ENCODE results near the gene BAK1. TPM values are rescaled to one million over a fixed set of nuclear protein-coding genes. Genes with fewer than 3 reads are reported as not detected.
"Not testable (repeated sequence)": the region's sequence is repeated elsewhere in the genome, so short reads cannot be mapped to it uniquely, and the experiment has no call there.

The BAK1 gene
- polyA plus RNA-seq, 1 donor from 2014 or later = 15.4 TPM

DNA sequence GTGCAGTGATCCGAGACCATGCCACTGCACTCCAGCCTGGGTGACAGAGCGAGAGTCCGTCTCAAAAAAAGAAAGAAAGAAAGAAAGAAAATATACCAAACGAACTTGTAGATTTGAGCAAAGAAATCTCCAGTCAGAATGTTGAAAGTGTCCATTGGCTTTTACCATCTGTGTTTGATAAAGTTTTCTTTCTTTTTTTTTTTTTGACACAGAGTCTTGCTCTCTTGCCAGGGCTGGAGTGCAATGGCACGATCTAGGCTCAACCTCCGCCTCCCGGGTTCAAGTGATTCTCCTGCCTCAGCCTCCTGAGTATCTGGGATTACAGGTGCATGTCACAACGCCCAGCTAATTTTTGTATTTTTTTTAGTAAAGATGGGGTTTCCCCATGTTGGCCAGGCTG is 21.3 kb downstream of the BAK1 start:
- TF ChIP-seq CTCF (IDR thresholded peaks at IDR 0.05; ENCODE audit: poor library complexity, severe bottlenecking) = no peak
- TF ChIP-seq POLR2AphosphoS5 (IDR thresholded peaks at IDR 0.05) = no peak
- TF ChIP-seq EP300 (conservative IDR thresholded peaks at IDR 0.05; ENCODE audit: poor library complexity, severe bottlenecking) = no peak
- no peak for TF ChIP-seq MXI1 (conservative IDR thresholded peaks at IDR 0.05; ENCODE audit: poor library complexity, severe bottlenecking)

GRCh38 chr6:33557376-33557775 is 22.7 kb downstream of the BAK1 start:
- no peaks in the 10 kb centered on the region for H3K36me3 ChIP-seq (ENCODE audit: insufficient read depth, low read length)
- H3K4me3 ChIP-seq (ENCODE audit: low read length) = no peak overlapping the region
- no peak for TF ChIP-seq MXI1 (conservative IDR thresholded peaks at IDR 0.05; ENCODE audit: poor library complexity, severe bottlenecking)
- no peak for TF ChIP-seq TAF1 (IDR thresholded peaks at IDR 0.05; ENCODE audit: low read depth)
- TF ChIP-seq, protein P1, sequence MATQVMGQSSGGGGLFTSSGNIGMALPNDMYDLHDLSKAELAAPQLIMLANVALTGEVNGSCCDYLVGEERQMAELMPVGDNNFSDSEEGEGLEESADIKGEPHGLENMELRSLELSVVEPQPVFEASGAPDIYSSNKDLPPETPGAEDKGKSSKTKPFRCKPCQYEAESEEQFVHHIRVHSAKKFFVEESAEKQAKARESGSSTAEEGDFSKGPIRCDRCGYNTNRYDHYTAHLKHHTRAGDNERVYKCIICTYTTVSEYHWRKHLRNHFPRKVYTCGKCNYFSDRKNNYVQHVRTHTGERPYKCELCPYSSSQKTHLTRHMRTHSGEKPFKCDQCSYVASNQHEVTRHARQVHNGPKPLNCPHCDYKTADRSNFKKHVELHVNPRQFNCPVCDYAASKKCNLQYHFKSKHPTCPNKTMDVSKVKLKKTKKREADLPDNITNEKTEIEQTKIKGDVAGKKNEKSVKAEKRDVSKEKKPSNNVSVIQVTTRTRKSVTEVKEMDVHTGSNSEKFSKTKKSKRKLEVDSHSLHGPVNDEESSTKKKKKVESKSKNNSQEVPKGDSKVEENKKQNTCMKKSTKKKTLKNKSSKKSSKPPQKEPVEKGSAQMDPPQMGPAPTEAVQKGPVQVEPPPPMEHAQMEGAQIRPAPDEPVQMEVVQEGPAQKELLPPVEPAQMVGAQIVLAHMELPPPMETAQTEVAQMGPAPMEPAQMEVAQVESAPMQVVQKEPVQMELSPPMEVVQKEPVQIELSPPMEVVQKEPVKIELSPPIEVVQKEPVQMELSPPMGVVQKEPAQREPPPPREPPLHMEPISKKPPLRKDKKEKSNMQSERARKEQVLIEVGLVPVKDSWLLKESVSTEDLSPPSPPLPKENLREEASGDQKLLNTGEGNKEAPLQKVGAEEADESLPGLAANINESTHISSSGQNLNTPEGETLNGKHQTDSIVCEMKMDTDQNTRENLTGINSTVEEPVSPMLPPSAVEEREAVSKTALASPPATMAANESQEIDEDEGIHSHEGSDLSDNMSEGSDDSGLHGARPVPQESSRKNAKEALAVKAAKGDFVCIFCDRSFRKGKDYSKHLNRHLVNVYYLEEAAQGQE (IDR thresholded peaks at IDR 0.05; ENCODE audit: borderline replicate concordance) = no peak
- no peak for TF ChIP-seq EZH2 (IDR thresholded peaks at IDR 0.05; ENCODE audit: borderline replicate concordance, insufficient read depth, low read length, poor library complexity, severe bottlenecking)
- no peak for TF ChIP-seq EP300 (conservative IDR thresholded peaks at IDR 0.05; ENCODE audit: poor library complexity, severe bottlenecking)
- no peak for TF ChIP-seq CTCF (IDR thresholded peaks at IDR 0.05; ENCODE audit: poor library complexity, severe bottlenecking)
- TF ChIP-seq SMC3 (conservative IDR thresholded peaks at IDR 0.05; ENCODE audit: poor library complexity) = no peak
- no peak for TF ChIP-seq RAD21 (conservative IDR thresholded peaks at IDR 0.05)
- TF ChIP-seq POLR2AphosphoS5 (IDR thresholded peaks at IDR 0.05) = no peak
- H4K20me1 ChIP-seq (ENCODE audit: insufficient read depth) = no peaks in the 10 kb centered on the region
- no peaks in the 10 kb centered on the region for H3K9me2 ChIP-seq (ENCODE audit: insufficient read depth, low read length)
- no peak overlapping the region for H3K4me2 ChIP-seq (ENCODE audit: low read length)
- H3F3A ChIP-seq (ENCODE audit: insufficient read depth, low read length, poor library complexity, severe bottlenecking) = no peaks in the 10 kb centered on the region
- H3K9ac ChIP-seq (ENCODE audit: low read length) = no peak overlapping the region
- H3K27me3 ChIP-seq (ENCODE audit: insufficient read depth, low read depth, low read length) = no peaks in the 10 kb centered on the region
- no peak overlapping the region for H2AFZ ChIP-seq (ENCODE audit: low read depth, low read length)
- no peak overlapping the region for H3K27ac ChIP-seq (ENCODE audit: low read length)
- H3K9me3 ChIP-seq (ENCODE audit: low read length) = no peaks in the 10 kb centered on the region
- no peaks in the 10 kb centered on the region for H3K79me2 ChIP-seq (replicated peaks; ENCODE audit: insufficient read depth, low read length)

More for the DNA sequence above, 21.3 kb downstream of the BAK1 start:
- H3K9me3 ChIP-seq (ENCODE audit: low read length) = no peaks in the 10 kb centered on the region
- no peaks in the 10 kb centered on the region for H3K27me3 ChIP-seq (ENCODE audit: insufficient read depth, low read depth, low read length)
- H3K79me2 ChIP-seq (replicated peaks; ENCODE audit: insufficient read depth, low read length) = no peaks in the 10 kb centered on the region
- H2AFZ ChIP-seq (ENCODE audit: low read depth, low read length) = no peak overlapping the region
- H3F3A ChIP-seq (ENCODE audit: insufficient read depth, low read length, poor library complexity, severe bottlenecking) = no peaks in the 10 kb centered on the region
- H3K4me2 ChIP-seq (ENCODE audit: low read length) = no peak overlapping the region
- H3K27ac ChIP-seq (ENCODE audit: low read length) = no peak overlapping the region
- H3K9me2 ChIP-seq (ENCODE audit: insufficient read depth, low read length) = no peaks in the 10 kb centered on the region
- H3K4me3 ChIP-seq (ENCODE audit: low read length) = no peak overlapping the region
- no peaks in the 10 kb centered on the region for H4K20me1 ChIP-seq (ENCODE audit: insufficient read depth)
- no peak overlapping the region for H3K9ac ChIP-seq (ENCODE audit: low read length)
- H3K36me3 ChIP-seq (ENCODE audit: insufficient read depth, low read length) = no peaks in the 10 kb centered on the region

DNA sequence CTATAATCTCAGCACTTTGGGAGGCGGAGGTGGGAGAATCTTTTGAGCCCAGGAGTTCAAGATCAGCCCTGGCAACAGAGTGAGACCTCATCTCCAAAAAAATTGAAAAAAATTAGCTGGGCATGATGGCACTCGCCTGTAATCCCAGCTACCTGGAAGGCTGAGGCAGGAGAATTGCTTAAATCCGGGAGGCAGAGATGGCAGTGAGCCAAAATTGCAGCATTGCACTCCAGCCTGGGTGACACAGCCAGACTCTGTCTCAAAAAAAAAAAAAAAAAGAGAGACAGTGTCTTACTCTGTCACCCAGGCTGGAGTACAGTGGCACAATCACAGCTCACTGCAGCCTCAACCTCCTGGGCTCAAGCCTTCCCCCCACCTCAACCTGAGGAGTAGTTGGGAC is 27.2 kb downstream of the BAK1 start:
- H3K36me3 ChIP-seq (ENCODE audit: insufficient read depth, low read length); H3K9me3 ChIP-seq (ENCODE audit: low read length); H3K27me3 ChIP-seq (ENCODE audit: insufficient read depth, low read depth, low read length); H2AFZ ChIP-seq (ENCODE audit: low read depth, low read length); H3F3A ChIP-seq (ENCODE audit: insufficient read depth, low read length, poor library complexity, severe bottlenecking); H3K9ac ChIP-seq (ENCODE audit: low read length); H4K20me1 ChIP-seq (ENCODE audit: insufficient read depth); H3K4me3 ChIP-seq (ENCODE audit: low read length); H3K9me2 ChIP-seq (ENCODE audit: insufficient read depth, low read length); H3K27ac ChIP-seq (ENCODE audit: low read length); H3K4me2 ChIP-seq (ENCODE audit: low read length); H3K79me2 ChIP-seq (replicated peaks; ENCODE audit: insufficient read depth, low read length): not testable (repeated sequence)

All from neural cell (in vitro differentiated cells).